Fibroblast of mammary gland (primary cell): ENCODE data around the gene PSMC3.

Experiments used
- DNase-seq: peaks from one replicate; pipeline ENCODE4 v3.0.0-alpha.2; 2010; ENCODE audit warnings: low read depth
- H3K4me3 ChIP-seq: 2 replicates; pipeline ENCODE4 v1.5.1; 2011; ENCODE audit warnings: low read depth, mild to moderate bottlenecking, low read length, moderate library complexity; ENCODE audit not compliant: control insufficient read depth
- TF ChIP-seq, protein P1 (sequence below): conservative IDR thresholded peaks from 2 replicates; pipeline ENCODE4 v1.5.1; 2011; ENCODE audit warnings: low read depth, low read length, inconsistent platforms; ENCODE audit not compliant: control insufficient read depth, insufficient read depth

PSMC3 gene

DNA sequence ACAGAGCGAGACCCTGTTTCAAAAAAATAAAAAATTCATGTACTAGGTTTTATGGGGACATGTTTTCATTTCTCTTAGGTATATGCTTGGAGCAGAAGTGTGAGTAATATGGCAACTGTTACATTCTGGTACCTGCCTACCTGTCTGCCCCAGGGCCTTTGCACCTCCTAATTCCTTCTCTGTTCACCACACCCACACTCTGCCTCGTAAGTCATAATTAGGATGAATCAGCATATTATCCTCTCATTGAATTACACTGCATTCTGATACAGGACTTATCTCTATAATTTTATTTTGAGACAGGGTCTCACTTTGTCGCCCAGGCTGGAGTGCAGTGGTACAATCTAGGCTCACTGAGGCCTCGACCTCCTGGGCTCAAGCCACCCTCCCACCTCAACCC lies 25.8 kb upstream of the PSMC3 start:
- DNase-seq, result no peak
- TF ChIP-seq, protein P1, sequence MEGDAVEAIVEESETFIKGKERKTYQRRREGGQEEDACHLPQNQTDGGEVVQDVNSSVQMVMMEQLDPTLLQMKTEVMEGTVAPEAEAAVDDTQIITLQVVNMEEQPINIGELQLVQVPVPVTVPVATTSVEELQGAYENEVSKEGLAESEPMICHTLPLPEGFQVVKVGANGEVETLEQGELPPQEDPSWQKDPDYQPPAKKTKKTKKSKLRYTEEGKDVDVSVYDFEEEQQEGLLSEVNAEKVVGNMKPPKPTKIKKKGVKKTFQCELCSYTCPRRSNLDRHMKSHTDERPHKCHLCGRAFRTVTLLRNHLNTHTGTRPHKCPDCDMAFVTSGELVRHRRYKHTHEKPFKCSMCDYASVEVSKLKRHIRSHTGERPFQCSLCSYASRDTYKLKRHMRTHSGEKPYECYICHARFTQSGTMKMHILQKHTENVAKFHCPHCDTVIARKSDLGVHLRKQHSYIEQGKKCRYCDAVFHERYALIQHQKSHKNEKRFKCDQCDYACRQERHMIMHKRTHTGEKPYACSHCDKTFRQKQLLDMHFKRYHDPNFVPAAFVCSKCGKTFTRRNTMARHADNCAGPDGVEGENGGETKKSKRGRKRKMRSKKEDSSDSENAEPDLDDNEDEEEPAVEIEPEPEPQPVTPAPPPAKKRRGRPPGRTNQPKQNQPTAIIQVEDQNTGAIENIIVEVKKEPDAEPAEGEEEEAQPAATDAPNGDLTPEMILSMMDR, result no peak
- no peak overlapping the region for H3K4me3 ChIP-seq

DNA sequence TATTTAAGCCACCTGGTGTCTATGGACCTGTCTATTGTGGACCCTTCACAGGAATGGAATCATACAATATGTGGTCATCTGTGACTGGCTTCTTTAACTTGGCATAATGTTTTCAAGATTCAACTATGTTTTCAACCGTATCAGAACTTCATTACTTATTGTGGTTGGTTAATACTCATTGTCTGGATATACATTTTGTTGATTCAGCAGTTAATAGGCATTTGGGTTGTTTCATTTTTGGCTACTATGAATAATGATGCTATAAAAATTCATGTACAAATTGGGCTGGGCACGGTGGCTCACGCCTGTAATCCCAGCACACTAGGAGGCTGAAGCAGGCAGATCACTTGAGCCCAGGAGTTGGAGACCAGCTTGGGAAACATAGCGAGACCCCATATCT lies 25.2 kb upstream of the PSMC3 start:
- no peak overlapping the region for H3K4me3 ChIP-seq
- TF ChIP-seq, protein P1, result no peak
- no peak for DNase-seq

DNA sequence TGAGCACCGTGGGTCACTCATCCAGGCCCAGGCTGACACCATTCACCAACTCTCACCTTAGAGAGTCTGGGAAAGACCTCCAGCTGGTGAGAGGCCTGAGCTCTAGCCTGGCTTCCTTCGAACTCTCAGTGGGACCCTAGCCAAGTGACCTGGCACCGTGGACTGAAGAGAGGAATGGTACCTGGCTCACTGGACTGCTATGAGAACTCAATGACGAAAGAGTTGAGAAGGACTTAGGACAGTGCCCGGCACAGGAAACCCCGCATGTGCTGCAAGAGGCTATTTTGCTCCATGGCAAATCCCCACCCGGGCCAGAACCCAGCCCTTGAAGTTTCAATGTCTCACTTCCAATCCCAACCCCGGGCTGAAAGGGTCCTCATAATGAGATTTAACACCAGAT lies 23.3 kb upstream of the PSMC3 start:
- TF ChIP-seq, protein P1, result no peak
- H3K4me3 ChIP-seq, result no peak overlapping the region
- no peak for DNase-seq

DNA sequence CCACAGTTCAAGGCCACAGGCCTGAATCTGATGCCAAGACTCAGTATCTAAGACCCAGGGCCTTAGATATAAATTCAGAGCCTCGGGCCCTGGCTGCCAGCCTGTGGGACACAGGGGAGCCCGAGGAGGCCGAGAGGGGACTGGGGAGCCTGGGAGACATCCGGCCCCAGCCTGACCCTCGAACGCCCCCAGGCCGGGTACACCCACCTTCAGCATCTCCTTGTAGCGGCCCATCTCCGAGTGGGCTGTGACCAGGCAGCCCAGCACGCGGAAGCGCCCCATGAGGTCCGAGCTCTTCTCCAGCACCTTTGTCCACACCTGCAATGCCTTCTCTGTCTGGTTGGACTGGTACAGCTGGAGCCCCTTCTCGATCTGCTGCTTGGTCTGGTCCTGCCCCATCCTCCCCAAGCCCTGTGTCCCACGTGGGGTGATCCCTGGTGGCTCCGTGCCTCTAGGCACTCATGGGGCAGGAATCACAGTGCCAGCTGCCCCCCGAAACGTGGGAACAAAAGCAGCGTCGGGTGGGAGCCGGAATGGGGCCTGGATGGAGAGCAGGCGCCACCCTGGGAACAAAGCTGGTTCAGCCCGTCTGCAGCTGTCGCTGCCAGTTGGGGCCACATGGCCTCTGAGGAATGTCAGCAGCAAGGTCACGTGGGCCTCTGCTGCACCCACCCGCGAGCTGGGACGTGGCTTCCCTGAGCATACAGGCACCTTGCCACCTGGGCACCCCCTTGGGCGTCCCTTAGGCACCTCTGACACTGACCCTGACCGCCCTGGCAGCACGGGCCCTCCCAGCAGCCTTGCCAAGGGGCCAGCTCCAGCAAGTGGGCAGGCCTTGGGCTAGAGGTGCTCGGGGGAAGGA lies 22.6 kb upstream of the PSMC3 start, which contains the start of gene RAPSN:
RAPSN (minus strand) TSS at position 571 of the 862 bp plus-strand sequence; CDS start at position 399, 172 bp downstream.
- TF ChIP-seq, protein P1, result no peak
- DNase-seq, result no peak
- H3K4me3 ChIP-seq, result no peak within 1 kb of the TSS

DNA sequence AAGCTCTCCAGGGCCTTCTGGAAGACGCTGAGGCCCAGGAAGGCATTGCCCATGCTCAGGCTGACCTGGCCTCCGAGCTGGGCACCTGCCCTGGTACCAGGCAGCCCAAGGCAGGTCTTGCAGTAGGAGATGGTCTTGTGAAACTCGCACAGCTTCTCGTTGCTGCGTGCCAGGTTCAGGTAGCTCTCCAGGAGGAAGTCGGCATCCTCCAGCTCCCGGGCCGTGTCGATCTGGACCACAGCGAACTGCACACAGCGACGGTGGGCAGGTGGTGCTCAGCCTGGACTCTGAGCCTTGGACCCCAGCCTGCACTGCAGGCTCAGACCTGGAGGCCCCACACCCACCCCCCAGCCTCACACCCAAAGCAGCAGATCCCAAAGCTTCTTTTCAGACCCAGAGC lies 21.7 kb upstream of the PSMC3 start:
- TF ChIP-seq, protein P1, result no peak
- no peak overlapping the region for H3K4me3 ChIP-seq
- no peak for DNase-seq

DNA sequence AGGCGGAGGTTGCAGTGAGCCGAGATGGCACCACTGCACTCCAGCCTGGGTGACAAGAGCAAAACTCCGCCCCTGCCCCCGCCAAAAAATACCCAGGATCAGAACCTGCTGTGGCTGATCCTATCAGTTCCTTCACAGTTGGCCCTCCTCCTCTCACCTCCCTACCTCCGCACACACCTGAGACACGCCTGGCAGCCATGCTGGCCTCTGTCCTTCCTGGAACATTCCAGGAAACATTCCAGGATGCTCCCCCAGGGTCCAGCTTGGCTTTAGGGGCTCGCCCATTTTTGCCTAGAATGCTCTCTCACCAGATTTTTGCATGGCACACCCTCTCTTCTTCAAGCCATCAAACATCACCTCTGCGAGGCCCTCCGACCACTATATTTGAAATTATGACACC lies 20.6 kb upstream of the PSMC3 start:
- TF ChIP-seq, protein P1, result no peak
- no peak for DNase-seq
- no peak overlapping the region for H3K4me3 ChIP-seq

DNA sequence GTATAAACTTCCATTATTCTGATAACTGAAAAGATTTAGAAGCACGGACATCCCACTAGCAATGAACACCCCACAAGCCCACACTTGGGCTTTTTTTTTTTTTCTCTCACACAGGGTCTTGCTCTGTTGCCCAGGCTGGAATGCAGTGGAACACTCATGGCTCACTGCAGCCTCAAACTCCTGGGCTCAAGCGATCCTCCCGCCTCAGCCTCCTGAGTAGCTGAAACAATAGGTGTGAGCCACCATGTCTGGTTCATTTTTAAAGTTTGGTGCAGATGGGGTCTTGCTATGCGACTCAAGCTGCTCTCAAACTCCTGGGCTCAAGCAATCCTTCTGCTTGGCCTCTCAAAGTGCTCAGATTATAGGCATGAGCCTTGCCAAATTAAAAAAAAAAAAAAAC lies 19.6 kb upstream of the PSMC3 start:
- TF ChIP-seq, protein P1, result no peak
- no peak for DNase-seq
- no peak overlapping the region for H3K4me3 ChIP-seq
